GM21529 (cell line): Measurements from ENCODE around the gene HAND1.

ENCODE experiments used
- ATAC-seq: cut with Tn5 transposase; IDR thresholded peaks from one replicate; pipeline ENCODE4 v1.9.1; 2021; ENCODE audit not compliant: unreplicated experiment

Gene HAND1

DNA sequence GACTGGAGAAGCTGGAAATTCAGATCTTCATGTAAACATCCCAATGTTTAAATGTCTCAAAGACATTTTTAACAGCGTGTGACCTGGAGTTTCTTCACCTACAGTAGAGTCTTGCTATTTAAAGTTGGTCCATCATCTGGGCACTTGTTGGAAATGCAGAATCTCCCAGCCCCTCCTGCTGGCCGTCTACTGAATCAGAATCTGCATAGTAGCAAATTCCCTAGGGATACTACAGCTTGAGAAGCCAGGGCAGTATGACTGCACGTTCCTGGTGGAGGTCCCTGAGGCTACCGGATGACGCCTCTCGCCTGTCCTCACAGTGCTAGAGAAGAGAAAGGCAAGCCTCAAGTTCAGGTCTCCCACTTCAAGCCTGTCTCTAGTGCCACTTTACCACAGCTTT is 16.5 kb downstream of the HAND1 start:
- no peak for ATAC-seq

DNA sequence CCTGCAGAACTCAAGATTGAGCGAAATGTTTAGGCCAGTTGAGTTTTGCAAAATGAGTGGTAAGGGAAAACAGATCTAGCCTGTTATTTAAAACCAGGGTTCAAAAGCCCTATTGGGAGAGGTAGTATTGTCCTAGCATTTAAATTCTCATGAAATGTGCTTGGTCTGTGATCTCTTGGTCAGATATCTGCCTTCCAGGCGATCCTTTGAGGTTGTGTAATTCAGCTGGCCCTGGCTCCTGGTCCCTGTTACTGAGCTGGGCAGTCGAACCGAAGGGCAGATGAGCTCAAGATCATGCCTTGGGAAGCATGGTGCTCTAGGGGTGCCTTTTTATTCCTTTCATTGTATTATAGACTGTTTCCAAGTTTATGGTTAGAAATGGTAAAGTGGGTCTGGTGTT is 17.9 kb downstream of the HAND1 start:
- ATAC-seq = no peak

DNA sequence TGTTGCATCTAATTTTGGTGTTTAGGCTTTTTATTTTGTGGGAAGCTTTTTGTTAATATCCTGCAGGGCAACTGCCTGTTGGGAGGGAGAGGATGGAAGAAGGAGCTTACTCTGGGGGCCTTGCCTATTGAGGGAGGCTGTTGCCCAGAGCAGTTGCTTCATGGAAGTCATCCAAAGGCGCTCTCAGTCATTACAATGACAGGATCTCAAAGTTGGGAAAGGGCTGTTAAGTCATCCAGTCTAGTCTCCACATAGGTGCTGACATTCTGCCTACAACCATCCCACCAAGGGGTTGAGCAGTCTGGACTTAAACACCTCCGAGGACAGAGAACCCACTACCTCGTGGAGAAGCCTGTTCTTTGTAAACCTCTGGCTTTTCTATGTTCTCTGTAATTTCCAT is 19.0 kb downstream of the HAND1 start:
- ATAC-seq = no peak

DNA sequence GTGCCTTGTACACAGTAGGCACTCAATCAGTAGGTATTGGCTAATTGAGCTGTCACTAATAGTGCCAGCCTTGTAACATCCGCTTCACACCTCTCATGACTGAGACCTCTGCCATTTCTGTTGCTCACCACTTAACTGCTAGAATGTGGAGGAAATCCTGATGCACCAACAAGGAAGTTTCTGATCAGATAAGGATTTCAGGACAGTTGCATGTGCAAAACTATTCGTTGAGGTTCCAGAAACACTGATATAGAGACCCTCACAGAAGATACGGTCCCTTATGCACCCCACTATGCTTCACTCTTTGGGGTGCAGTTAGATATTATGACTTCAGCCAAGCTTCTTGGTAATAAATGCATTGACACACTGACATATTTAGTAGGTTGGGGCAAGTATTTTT is 21.5 kb downstream of the HAND1 start:
- ATAC-seq = no peak

DNA sequence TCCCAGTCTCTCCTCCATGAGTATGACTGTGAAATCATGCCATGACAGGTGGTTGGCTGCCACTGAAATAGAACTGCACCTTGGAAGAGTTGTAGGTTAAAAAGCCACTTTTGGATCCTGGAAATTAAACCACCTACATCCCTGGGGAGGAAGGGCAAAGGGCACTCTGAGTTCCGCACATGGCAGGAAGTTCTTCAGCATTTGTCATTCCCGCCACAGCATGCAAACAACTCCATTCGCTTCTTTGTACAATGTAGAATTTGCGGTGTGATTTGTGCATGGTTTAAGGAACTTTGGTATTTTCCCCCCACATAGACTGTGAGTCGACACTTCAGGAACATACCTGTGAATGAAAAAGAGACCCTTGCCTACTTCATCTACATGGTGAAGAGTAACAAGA is 22.4 kb downstream of the HAND1 start:
- no peak for ATAC-seq

DNA sequence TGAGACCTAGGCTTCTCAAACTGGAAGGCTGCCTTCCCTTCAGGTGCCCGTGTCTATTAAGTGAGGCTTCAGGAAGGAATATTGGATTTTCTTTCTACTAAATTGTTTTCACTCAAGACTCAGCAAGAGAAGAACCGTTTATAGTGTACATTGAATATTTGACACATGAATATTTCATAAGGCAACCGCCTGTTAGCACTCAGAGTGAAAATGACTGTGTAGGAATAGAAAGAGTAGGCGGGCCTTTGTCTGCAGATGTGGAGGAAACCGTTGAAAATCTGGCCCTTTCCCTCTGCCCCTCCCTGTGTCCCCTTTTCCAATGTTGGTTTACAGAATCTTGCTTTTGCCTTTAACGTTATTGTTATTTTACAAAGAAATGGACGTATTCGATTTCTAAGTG is 26.1 kb downstream of the HAND1 start:
- no peak for ATAC-seq

DNA sequence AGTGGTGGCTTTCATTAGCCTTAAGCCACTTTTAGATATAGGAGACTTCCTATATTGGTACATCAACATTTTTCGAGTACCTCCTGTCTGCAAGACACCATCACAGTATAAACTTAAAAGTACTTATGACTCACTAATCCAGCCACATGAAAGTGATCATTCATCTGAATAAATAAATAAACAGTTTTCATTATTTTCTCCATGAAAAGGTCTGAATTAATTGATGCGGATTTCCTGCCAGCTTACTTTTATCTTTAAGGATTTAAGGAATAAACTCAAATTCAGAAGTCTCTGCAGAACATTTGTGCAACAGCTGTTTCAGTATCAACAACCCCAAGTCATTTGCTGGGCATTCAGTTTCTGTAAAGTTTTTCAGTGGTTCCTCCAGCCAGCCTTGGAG is 28.2 kb downstream of the HAND1 start:
- no peak for ATAC-seq

DNA sequence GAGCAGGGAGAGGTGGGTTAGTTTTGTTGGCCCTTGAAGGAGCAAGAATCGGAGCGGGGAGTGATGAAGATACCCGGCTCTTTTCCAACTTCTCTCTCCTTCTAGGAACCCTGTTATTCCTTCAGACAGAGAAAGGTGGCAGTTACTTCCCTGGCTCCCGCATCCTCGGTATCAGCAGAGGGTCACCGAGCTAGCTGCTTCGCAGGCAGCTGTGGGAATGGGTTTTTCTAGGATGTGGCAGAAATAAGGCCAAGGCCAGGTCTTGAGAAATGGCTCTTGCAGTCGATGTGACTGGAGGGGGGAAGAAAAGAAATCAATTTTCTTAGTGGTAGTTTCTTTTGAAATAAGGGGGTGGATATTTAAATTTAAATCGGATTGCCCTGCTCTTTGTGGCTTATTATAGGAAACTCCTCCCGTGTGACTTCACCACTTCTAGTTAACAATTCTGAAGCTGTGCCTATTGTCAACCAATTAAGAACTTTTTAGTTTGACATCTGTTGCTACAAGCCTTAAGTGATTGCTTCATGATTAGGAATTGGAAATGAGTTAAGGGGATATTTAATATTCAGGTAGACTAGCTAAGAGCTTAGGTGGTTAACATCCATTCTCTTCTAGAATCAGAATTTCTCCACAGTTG is 30.8 kb downstream of the HAND1 start:
- ATAC-seq = no peak

DNA sequence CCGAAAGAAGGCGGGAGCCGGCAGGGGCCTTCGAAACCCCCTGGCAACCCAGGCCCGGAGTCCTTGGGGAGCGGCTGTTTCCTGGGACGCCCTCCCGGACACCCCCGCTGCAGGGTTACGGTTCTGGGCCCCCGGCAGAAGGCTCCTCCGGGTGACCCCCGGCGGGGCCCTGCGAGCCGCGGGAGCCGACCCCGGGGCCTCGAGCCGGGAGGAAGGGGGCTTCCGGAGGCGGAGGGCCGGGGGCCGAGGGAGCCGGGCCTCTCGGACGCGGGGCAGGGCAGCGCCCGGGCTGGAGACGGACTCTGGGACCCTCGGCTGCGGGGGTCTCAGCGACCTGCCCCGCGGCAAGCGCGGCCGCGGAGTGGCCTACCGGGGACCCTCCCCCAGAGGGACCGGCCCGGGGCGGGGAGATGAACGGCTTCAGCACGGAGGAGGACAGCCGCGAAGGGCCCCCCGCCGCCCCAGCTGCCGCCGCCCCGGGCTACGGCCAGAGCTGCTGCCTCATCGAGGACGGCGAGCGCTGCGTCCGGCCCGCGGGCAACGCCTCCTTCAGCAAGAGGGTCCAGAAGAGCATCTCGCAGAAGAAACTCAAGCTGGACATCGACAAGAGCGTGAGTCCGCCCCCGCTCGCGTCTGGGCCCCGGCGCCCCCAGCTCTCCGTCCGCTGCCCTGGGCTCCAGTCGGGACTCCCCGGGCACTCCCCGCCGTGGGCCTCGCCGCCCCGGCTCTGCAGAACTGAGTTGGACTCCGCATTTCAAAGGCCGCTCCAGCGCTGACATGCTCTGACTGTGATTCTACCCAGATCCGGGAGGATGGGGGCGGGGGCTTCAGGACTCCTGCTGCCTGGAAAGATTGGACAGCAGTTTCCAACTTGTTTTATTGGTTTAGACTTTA is 31.6 kb downstream of the HAND1 start:
- peak; percentile 23 for ATAC-seq

DNA sequence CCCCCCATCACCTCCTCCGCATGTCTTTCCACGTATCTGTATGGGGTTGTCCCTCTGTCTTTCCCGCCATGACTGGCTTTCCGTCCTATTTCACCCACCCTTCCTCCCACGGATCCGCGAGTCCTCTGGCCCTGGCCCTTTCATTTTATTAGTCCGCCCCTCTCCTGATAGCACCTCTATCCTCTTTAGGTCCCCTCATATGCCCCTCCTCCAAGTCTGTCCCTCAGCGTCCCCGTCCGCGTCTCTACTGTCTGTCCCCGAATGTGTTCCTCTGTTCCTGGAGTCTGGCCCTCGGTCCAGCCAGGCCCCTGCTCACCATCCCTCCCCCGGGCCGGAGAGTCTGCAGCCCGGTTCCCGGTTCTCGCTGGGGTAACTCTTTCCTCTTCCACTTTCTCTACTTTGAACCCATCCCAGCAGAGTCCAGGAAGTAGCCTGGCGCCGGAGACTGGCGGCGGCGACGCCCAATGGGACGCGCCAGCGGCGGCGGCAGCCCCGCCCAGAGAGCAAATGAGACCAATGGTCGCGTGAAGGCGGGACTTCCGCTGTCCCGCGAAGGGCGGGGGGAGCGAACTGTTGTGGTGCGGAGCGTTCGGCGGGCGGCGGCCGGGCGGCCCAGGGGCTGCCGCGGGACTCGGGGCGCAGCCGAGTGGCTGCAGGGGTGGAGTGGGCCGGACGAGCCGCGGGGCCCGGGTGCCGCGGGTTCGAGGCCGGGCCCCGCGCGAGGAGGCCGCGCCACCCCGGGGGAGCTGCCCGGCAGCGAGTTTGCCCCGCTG is 32.4 kb downstream of the HAND1 start, which contains the start of gene SAP30L:
TSS of gene SAP30L (plus strand) at position 576 of the 773 bp plus-strand sequence. CDS start 608 bp downstream, outside the sequence.
- peak; percentile 92 for ATAC-seq

DNA sequence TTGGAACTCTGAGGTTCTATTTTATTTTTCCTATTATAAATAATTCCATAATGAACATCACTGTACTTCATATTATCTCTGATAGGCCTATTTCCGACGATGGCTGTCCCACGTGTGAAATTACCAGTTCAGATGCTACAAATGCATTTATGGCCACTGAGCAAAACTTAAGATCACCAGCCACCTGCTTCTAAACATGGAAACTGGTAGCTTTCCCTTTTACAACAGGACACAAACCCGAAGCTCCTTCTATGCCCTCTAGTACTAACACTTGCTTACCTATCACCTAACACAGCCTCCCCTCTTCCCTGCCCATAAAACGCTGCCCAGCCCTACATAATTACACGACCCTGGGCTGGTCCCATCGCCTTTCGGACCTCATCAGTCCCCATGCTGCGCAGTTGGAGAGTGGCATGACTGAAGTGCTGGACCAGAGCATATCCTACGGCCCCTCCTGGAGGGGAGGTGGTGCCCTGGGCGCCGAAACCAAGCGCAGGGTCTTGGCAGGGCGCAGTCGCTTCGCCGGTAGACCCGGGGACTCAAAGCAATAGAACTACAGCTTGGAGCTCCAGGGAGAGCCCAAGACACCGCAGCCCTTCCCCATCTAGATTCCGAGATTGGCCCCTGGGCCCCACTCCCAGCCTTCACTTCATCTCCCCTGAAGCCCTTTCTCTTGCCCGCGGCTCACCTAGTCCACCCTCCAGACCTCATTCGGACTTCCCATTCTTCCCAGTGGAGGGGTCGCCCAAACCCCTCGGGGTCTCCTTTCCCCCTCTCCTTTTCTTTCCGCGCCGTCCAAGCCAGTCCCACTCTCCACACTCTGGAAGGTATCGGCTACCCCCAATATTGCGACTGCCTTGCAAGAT is 33.2 kb downstream of the HAND1 start:
- peak; percentile 15 for ATAC-seq

DNA sequence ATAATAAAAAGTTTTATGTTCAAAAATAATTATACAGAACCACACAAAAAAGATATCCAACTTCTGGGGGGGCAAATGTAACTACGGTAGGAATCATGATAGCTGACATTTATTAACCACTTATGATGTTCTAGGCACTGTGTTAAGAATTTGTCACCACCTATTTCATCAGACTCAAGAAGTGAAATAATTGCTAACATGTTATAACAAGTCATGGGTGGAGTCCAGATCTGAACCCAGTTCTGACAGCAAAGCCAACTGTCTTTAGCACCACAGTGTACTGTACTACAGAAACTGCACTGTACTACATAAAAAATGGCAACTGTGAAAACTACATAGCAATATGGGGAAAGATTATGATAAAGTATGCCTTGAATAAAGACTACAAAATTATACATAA is 35.2 kb downstream of the HAND1 start:
- ATAC-seq = no peak

DNA sequence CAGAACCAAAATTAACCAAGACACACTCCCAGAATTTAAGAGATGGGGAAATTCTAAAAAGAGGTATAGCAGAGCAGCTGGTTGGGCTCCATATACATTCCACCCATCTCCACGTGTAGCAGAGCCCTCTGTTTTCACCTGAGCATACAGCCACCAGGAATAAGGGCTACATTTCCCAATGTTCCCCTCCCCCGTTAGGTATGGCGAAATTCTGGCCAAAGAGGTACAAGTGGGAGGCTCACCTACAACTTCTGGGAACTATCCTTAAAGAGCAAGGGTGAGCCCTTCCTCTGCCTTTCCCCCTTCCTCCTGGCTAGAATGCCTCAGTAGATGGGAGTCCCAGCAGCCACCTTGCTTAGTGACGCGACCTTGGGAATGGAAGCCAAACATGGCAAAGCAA is 37.5 kb downstream of the HAND1 start:
- no peak for ATAC-seq

DNA sequence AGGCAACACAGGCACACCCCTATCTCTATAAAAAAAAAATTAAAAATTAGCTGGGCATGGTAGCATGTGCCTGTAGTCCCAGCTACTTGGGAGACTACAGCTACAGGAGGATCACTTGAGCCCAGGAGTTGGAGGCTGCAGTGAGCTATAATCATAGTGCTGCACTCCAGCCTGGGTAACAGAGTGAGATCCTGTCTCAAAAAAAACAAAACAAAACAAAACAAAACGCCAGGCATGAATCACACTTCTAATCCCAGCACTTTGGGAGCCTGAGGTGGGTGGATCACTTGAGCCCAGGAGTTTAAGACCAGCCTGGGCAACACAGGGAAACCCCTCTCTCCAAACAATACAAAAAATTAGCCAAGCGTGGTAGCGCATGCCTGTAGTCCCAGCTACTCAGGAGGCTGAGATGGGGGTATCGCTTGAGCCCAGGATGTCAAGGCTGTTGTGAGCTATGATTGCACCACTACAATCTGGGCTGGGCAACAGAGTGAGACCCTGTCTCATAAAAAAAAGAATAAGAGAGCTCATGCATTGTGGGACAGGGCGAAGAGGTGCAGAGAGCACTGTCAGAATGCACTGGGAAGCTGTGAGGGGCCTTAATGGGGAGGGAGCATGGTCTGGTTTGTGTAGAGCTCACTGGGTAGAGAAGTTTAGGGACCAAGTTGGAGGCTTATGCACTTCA is 40.6 kb downstream of the HAND1 start:
- no peak for ATAC-seq

DNA sequence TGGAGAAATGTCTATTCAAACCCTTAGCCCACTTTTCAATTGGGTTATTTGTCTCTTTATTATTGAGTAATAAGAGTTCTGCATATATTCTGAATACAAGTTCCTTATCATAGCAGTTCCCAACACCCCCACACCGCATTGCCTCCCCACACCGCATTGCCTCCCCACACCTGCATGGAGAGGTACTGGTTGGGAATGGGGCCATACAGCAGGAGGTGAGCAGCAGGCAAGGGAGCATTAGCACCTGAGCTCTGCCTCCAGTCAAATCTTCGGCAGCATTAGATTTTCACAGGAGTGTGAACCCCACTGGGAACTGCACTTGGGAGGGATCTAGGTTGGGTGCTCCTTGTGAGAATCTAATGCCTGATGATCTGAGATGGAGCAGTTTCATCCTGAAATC is 42.8 kb downstream of the HAND1 start:
- ATAC-seq = no peak

DNA sequence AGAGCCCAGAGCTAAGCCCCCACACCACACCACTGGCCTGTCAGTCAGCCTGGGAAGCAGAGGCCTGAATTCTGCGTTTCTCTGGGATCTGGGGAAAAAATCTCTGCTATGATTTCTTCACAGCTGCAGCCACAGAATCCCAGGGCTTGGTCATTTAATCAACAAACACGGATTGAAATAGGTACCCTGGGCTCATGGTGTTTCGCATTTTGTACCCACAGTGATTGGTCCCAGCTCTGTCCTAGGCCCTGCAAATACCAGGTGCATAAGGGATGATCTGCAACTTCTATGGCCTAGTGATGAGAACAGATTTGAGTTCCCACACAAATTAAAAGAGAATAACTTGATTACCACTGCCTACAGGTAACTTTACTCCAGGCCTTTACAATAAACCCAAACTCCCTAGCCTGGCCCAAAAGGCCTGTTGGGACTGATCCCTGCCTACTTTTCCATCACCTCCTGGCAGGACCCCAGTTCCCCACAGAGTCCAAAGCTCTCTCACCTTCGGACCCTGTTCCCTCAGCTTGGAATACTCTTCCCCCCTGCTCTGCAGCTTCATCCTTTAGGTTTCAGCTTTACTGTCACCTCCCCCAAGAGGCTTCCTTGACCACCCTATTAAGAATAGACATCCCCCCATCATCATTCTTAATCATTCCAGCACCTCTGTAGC is 46.9 kb downstream of the HAND1 start:
- no peak for ATAC-seq

DNA sequence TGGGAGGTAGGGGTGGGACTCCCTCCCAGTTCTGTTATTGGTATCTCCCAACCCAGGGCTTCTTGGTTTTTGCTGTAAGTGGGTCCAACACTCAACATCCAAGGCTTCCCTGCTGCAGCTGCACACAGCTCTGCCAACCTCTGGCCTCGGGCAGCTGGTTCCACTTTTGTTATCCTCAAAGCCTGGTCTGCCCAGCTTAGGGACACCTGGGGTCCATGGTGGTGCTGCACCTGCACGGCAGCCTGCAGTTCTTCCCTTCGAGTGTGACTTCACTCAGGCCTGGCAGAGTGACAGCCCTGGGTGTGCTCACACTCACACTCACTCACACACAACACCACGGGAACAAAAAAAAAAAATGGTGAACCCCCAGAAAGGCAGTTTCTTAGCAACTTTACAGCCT is 47.6 kb downstream of the HAND1 start:
- no peak for ATAC-seq

DNA sequence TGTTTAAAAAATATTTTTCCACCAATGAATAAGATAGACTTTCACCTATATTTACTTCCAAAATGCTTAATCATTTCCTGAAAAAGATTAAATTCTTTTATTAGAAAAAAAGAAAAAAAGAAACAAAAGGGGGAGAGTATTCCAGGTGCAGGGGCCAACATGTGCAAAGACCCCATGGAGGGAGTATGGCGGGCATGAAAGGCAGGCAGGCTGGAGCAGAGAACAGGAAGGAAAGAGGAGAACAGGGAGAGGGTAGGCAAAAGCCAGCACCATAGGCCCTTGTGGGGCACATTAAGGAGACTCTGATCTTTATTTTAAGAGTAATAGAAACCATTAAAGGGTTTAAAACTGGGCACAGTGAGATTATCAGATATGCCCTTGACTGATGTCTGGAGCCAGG is 48.7 kb downstream of the HAND1 start:
- ATAC-seq = no peak

DNA sequence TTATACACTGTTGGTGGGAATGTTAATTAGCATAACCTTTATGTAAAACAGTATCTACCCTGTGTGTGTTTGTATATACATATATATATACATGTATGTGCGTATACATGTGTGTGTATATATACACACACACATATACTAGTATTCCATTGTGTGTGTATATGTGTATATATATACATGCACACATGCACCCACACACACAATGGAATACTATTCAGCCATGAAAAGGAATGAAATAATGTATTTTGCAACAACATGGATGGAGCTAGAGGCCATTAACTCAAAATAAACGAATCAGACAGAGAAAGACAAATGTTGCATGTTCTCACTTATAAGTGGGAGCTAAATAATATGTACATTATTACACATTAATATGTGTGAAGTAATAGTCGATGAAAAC is 49.8 kb downstream of the HAND1 start:
- ATAC-seq = no peak
